SU-DHL-6 (cell line): ENCODE results near the gene C7orf57.

Source experiments
- CTCF ChIP-seq: fragments of 200-600 bp; sonication (generic); IDR thresholded peaks from one replicate; pipeline ENCODE4 v1.5.1; 2017; ENCODE audit warnings: antibody characterized with exemption, mild to moderate bottlenecking, low read length, moderate library complexity; ENCODE audit not compliant: insufficient read depth, poor library complexity, severe bottlenecking
- EZH2phosphoT487 ChIP-seq: fragments of 200-600 bp; sonication (generic), shearing (Covaris generic); conservative IDR thresholded peaks from 2 replicates; pipeline ENCODE4 v1.6.1; 2018; ENCODE audit warnings: mild to moderate bottlenecking, antibody characterized with exemption, low read length, moderate library complexity, mixed read lengths

- TF ChIP-seq CTCF: no peak
- no peak for TF ChIP-seq EZH2phosphoT487
These were observed 64.4 kb downstream of the C7orf57 start for GRCh38 chr7:48099781-48100180.
